Measurements from ENCODE around the gene CLCF1.
A peak's percentile ranks its signal among the peaks of the same experiment; 100 is the strongest.

Gene CLCF1

GRCh38 chr11:67372993-67373647 is at the start of gene CLCF1:
CLCF1 (minus strand) TSS chr11:67373598; CDS start chr11:67373539, 59 bp downstream.
- TF ChIP-seq CTCF (conservative IDR thresholded peaks at IDR 0.05) = no peak
- H3K27ac ChIP-seq = peak within 1 kb of the TSS; percentile 95

GRCh38 chr11:67422891-67423290 is 49.5 kb upstream of the CLCF1 start:
- no peak for TF ChIP-seq CTCF (conservative IDR thresholded peaks at IDR 0.05)

GRCh38 chr11:67421430-67422031 is 48.1 kb upstream of the CLCF1 start:
- H3K27ac ChIP-seq = peak overlapping the region; percentile 97
- TF ChIP-seq CTCF (conservative IDR thresholded peaks at IDR 0.05) = peak; percentile 22; the same call in 1 of the 2 replicates

More at GRCh38 chr11:67422891-67423290, 49.5 kb upstream of the CLCF1 start:
- no peak overlapping the region for H3K27ac ChIP-seq

GRCh38 chr11:67420646-67421429 is 47.4 kb upstream of the CLCF1 start:
- peak overlapping the region; percentile 97 for H3K27ac ChIP-seq
- TF ChIP-seq CTCF (conservative IDR thresholded peaks at IDR 0.05) = peak; percentile 35

GRCh38 chr11:67420147-67420645 is 46.8 kb upstream of the CLCF1 start:
- H3K27ac ChIP-seq = peak overlapping the region; percentile 97
- TF ChIP-seq CTCF (conservative IDR thresholded peaks at IDR 0.05) = no peak

GRCh38 chr11:67419325-67420049 is 46.1 kb upstream of the CLCF1 start:
- no peak for TF ChIP-seq CTCF (conservative IDR thresholded peaks at IDR 0.05)
- peak overlapping the region; percentile 97 for H3K27ac ChIP-seq

Data from VCaP (cell line).